Astrocyte of the cerebellum (primary cell): Measurements from ENCODE around the gene SLC12A8.

ENCODE experiments used
- DNase-seq: peaks from one replicate; pipeline ENCODE4 v3.0.0-alpha.2; 2011; ENCODE audit warnings: low read depth
- H3K4me3 ChIP-seq: 2 replicates; pipeline ENCODE4 v1.5.1; 2011; ENCODE audit warnings: mild to moderate bottlenecking, low read depth, low read length, moderate library complexity
- in situ Hi-C: cut with HindIII; loops from 2 replicates; pipeline ENCODE4 v1.10.0; 2017; ENCODE audit warnings: low sequenced_read_pairs
- TF ChIP-seq, protein P1 (sequence below): IDR thresholded peaks from 2 replicates; pipeline ENCODE4 v1.5.1; 2012; ENCODE audit warnings: low read length, low read depth, moderate library complexity, mild to moderate bottlenecking; ENCODE audit errors: missing control alignments

Gene SLC12A8

DNA sequence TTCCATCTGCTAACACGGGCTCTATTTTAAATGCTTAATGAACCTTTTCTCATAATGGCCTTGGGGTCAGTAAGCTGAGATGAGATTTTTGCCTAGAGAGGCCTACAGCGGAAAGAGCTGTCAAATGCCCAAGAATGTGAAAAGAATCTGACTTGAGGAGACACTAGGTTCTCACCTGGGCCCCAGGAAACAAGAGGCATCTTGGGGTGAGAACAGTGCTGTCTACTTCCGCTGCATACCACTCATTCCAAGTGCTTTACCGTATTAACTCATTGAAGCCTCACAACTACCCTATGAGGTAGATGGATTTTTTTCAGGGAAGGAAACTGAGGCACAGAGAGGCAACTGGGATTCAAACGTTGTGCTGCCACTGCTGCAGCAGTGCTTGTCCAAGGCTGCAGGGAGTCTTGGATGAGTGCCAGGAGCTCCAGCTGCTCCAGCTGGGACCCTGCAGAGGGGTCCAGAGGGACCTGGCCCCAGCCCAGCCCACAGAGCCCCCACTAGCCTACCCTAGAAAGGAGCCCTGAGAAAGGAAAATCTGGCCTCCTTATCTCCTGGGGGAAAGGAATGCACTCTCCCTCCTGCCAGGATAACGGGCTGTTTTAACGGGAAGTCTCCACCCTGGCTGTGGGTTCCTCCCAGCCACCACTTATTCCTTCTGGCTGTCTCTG, 68.4 kb downstream of the SLC12A8 start:
- TF ChIP-seq, protein P1, sequence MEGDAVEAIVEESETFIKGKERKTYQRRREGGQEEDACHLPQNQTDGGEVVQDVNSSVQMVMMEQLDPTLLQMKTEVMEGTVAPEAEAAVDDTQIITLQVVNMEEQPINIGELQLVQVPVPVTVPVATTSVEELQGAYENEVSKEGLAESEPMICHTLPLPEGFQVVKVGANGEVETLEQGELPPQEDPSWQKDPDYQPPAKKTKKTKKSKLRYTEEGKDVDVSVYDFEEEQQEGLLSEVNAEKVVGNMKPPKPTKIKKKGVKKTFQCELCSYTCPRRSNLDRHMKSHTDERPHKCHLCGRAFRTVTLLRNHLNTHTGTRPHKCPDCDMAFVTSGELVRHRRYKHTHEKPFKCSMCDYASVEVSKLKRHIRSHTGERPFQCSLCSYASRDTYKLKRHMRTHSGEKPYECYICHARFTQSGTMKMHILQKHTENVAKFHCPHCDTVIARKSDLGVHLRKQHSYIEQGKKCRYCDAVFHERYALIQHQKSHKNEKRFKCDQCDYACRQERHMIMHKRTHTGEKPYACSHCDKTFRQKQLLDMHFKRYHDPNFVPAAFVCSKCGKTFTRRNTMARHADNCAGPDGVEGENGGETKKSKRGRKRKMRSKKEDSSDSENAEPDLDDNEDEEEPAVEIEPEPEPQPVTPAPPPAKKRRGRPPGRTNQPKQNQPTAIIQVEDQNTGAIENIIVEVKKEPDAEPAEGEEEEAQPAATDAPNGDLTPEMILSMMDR: no peak
- H3K4me3 ChIP-seq: no peak overlapping the region
- in situ Hi-C loops: no loop called here
- no peak for DNase-seq

- in situ Hi-C loops: no loop called here
- TF ChIP-seq, protein P1: no peak
- no peak overlapping the region for H3K4me3 ChIP-seq
- no peak for DNase-seq
Measured at GRCh38 chr3:125143538-125143937, 69.0 kb downstream of the SLC12A8 start.

- DNase-seq: no peak
- TF ChIP-seq, protein P1: no peak
- in situ Hi-C loops: no loop called here
- no peak overlapping the region for H3K4me3 ChIP-seq
Measured at GRCh38 chr3:125142940-125143339, 69.6 kb downstream of the SLC12A8 start.

- H3K4me3 ChIP-seq: no peak overlapping the region
- TF ChIP-seq, protein P1: no peak
- DNase-seq: no peak
- in situ Hi-C loops: no loop called here
Measured at GRCh38 chr3:125142420-125142778, 70.1 kb downstream of the SLC12A8 start.

GRCh38 chr3:125141596-125142419, 70.7 kb downstream of the SLC12A8 start:
- in situ Hi-C loops: no loop called here
- TF ChIP-seq, protein P1: no peak
- no peak overlapping the region for H3K4me3 ChIP-seq
- DNase-seq: no peak

DNA sequence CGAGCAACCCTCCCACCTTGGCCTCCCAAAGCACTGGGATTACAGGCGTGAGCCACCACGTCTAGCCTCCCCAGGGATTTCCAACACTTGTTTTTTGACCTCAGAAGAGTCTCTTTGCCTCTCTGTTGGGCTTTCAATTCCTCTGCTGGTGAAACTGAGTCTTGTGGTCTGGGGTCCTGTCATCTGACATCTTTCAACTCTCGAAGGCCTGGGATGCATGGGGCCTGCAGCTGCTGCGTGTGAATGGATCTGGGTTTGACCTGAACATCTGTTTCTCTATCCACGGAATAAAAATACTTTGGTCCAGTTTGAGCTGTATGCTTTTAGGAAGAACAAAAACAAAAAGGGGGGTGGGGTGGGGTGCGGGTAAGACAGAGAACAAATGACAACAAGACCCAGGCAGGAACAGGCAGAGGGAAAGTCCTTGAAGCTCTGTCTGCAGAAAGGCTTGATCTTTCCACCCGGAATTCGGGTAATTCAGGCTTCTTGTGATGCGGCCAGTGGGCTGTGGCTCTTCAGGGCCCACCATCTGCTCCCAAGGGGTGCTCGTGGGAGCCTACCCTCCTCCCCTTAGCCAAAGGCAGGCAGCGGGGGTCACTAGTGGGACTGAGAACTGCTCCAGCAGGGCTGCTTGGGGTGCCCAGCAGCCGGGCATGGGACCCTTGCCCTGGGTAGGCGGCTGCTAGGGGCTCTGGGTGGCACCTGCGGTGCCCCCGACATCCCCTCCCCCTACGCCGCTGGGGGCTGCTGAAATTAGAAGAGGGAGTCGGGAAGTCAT, 71.5 kb downstream of the SLC12A8 start:
- TF ChIP-seq, protein P1: no peak
- in situ Hi-C loops: no loop called here
- no peak overlapping the region for H3K4me3 ChIP-seq
- DNase-seq: no peak
